Heart right ventricle (tissue), 16 donors: ENCODE measurements around the gene MED20. TPM values are rescaled to one million over a fixed set of nuclear protein-coding genes. Genes with fewer than 3 reads are reported as not detected.

ENCODE experiments used
- ATAC-seq, 8 donors: fragments of 200-7000 bp; cut with Tn5 transposase; one replicate each; pipeline ENCODE4 v1.9.1; 2020; ENCODE audit warnings: mild to moderate bottlenecking in 8 of 8, moderate library complexity in 8 of 8, moderate number of reproducible peaks in 1 of 8
- DNase-seq, 2 donors: peaks; one replicate each; pipeline ENCODE4 v3.0.0-alpha.2; 2020
- H3K27ac ChIP-seq, 10 donors: fragments of 200-600 bp; sonication (generic) in 2 of 10; one replicate each; pipeline versions ENCODE4 v1.5.0 to v1.8.0; 2020 to 2022; ENCODE audit warnings: mild to moderate bottlenecking in 3 of 10
- H3K27me3 ChIP-seq, 7 donors: fragments of 200-600 bp; one replicate each; pipeline ENCODE4 v1.8.0; 2021 to 2022; ENCODE audit warnings: mild to moderate bottlenecking in 2 of 7
- H3K36me3 ChIP-seq, 9 donors: fragments of 200-600 bp; sonication (generic) in 1 of 9; one replicate each; pipeline versions ENCODE4 v1.5.0 to v1.8.0; 2020 to 2022; ENCODE audit warnings: mild to moderate bottlenecking in 2 of 9
- H3K4me1 ChIP-seq, 9 donors: fragments of 200-600 bp; sonication (generic) in 1 of 9; one replicate each; pipeline versions ENCODE4 v1.5.0 to v1.8.0; 2020 to 2022; ENCODE audit warnings: mild to moderate bottlenecking in 4 of 9
- H3K4me3 ChIP-seq, 10 donors: fragments of 200-600 bp; sonication (generic) in 2 of 10; one replicate each; pipeline versions ENCODE4 v1.5.0 to v1.8.0; 2020 to 2022; ENCODE audit warnings: mild to moderate bottlenecking in 7 of 10, moderate library complexity in 2 of 10
- H3K9me3 ChIP-seq, 11 donors: fragments of 200-600 bp in 10 of 11; sonication (generic) in 2 of 11; one replicate each; pipeline versions ENCODE4 v1.5.0 to v1.8.0; 2013 to 2022; ENCODE audit warnings: mild to moderate bottlenecking in 2 of 11, control low read depth in 1 of 11, moderate library complexity in 1 of 11
- CTCF ChIP-seq, 9 donors: fragments of 200-600 bp; sonication (generic) in 2 of 9; IDR thresholded peaks; one replicate each; pipeline versions ENCODE4 v1.5.0 to v1.8.0; 2021 to 2022; ENCODE audit warnings: antibody characterized with exemption in 9 of 9, mild to moderate bottlenecking in 5 of 9, moderate library complexity in 1 of 9
- WGBS, 2 donors: extraction: QIAGEN DNeasy Blood & Tissue Kit; methylation state at CpG; one replicate each; pipeline ENCODE4 v1.1.7; 2013; ENCODE audit warnings: inconsistent platforms in 1 of 2; 5-methylcytosine and 5-hydroxymethylcytosine counted together
- intact Hi-C, 10 donors: fragments of 100-400 bp; cut with DNase I; formaldehyde crosslinking; loops; one replicate each; pipeline versions ENCODE4 v1.11.1 to v1.14.2; 2022
- polyA plus RNA-seq, 2 donors: library from polyadenylated mRNA; stranded (reverse); fragments of 200-250 nt; gene quantifications; one replicate each; pipeline ENCODE4 v1.2.3, GENCODE V29; 2013
- total RNA-seq, 10 donors: library from RNA; stranded (reverse); fragmentation: NEBNext Ultra II Directional in 3 of 10; extraction: Animal tissue kit (Norgen Biotek cat#: 25700) in 3 of 10; gene quantifications; one replicate each; pipeline versions ENCODE4 v1.2.1 to v1.2.4, GENCODE V29; 2021 to 2023
- donor health status: Arrhythmogenic right ventricular cardiomyopathy.
- donor health status: ischemic (EF 13 %, LVEDD 7.1; RV severe dilation, severe dysfunction).
- donor health status: healthy with polysubstance abuse.
- donor health status: DM: no; HTN: yes; CAD: no.
- donor health status: DM: no; HTN: no; CAD: no.
- donor health status: ischemic (EF 25% LVEDD 6.9; RV normal size, moderate dysfunction).
- donor health status: ischemic (EF 25% LVEDD 5.7; RV mildly dilated, moderate dysfunction).
- donor health status: healthy.
- donor health status: DM: yes; HTN: yes; CAD: no.
- donor health status: Ischemic cardiomyopathy.
- donor health status: ischemic (EF 35%, LVEDD 5.7; RV mildly dilated, moderate dysfunction).
- donor health status: nonischemic (EF 11% LVEDD 7.7; RV severe dilation, severe dysfunction).
- donor health status: DM: yes; HTN: yes; CAD: no.
- donor health status: PGD.
- donor health status: ischemic (EF 29% LVEDD 5.4; RV normal size, mild dysfunction).
- donor health status: nonischemic (EF 23%, LVEDD 6.1; RV moderate dilation, normal function).

The MED20 gene
- total and polyA plus RNA-seq, 12 donors, result 11.0 to 21.5 (median 16.2) TPM

DNA sequence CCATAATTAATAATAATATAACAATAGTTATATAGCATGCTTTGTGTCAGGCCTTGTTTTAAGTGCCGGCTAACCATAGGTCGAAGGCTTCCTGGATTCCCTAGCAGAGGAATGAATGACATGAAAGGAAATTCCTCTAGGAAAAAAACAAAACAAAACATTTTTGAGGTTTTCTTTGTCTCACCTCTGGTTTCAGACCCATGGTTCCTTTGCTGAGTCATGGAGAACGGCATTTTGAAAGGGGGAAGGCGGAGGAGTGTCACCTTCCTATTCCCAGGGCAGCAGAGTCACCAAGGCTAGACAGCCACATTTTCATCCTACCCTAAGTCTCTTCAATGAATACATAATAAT lies 46.0 kb upstream of the MED20 start:
- DNase-seq (no peak), ATAC-seq (no peak)
- intact Hi-C loops, result no loop called here
- H3K4me3 ChIP-seq, result no peak overlapping the region
- H3K36me3 ChIP-seq, result peaks cover 0 to 6% (median 0%) of the 10 kb centered on the region in 9 donors
- no peaks in the 10 kb centered on the region for H3K9me3 ChIP-seq
- H3K27ac ChIP-seq, result peak overlapping the region in 1 of 10 donors; percentile 20
- 66 to 78% methylated on average over 4 of the region's 4 CpGs for WGBS, 2 donors
- H3K4me1 ChIP-seq, result peaks cover 0 to 38% (median 10%) of the 10 kb centered on the region in 9 donors
- no peaks in the 10 kb centered on the region for H3K27me3 ChIP-seq
- TF ChIP-seq CTCF (IDR thresholded peaks at IDR 0.05), result no peak

- WGBS, 2 donors, result 76 to 89% methylated on average over 4 to 5 of the region's 5 CpGs
- Histone ChIP-seq H3K9me3 (no peaks in the 10 kb centered on the region), H3K4me1 (peaks cover 0 to 42% (median 10%) of the 10 kb centered on the region in 9 donors), H3K27ac (peak overlapping the region in 1 of 10 donors; percentile 20), H3K36me3 (peaks cover 0 to 6% (median 0%) of the 10 kb centered on the region in 9 donors), H3K4me3 (no peak overlapping the region), H3K27me3 (no peaks in the 10 kb centered on the region)
- ATAC-seq (no peak), DNase-seq (no peak)
- no peak for TF ChIP-seq CTCF (IDR thresholded peaks at IDR 0.05)
- intact Hi-C loops, result no loop called here
These were observed 45.4 kb upstream of the MED20 start for GRCh38 chr6:41966214-41966920.

DNA sequence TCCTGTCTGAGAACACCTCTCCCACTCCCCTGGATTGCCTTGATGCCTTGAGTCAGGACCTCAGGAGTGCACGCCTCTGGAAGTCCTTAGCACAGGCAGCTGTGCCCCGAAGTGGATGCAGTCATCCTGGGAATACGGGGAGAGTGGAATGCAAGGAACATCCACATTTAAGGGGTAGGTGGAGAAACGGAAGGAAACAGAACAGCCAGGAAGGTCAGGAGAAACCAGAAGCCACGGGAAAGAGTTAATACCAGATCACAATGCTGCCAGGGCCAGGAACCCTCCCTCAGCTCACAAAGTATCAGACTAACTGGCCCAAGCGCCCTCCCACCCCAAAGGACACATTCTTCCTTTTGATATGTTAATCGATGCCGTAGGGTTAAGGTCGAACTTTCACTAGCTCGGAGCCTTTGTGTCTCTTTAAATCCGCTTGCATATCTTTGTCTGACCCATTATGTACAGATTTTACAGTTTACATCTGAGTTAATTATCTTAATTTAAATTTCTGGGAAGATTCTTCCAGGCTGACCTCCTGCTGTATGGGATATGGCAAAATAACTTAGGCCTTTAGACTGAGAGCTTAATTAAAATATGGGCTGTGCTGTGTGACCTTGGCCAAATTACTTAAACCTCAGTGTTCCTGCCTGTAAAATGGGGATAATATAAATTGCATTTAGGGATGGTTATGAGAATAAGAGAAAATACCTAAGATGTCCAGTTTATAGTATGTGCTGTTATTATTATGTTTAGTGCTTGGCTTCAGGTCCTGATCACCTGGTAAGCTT lies 44.7 kb upstream of the MED20 start:
- ATAC-seq, result no peak

More for the DNA sequence above, 44.7 kb upstream of the MED20 start:
- Histone ChIP-seq H3K36me3 (peaks cover 0 to 6% (median 0%) of the 10 kb centered on the region in 9 donors), H3K27me3 (no peaks in the 10 kb centered on the region), H3K4me3 (no peak overlapping the region), H3K4me1 (peaks cover 0 to 37% (median 7%) of the 10 kb centered on the region in 9 donors), H3K9me3 (no peaks in the 10 kb centered on the region), H3K27ac (no peak overlapping the region)
- DNase-seq, result no peak
- 44 to 52% methylated on average over 11 of the region's 11 CpGs for WGBS, 2 donors
- intact Hi-C loops, result no loop called here
- no peak for TF ChIP-seq CTCF (IDR thresholded peaks at IDR 0.05)
